ENCODE data around the gene ZNF136. TPM values are rescaled to one million over a fixed set of nuclear protein-coding genes. Genes with fewer than 3 reads are reported as not detected.

The ZNF136 gene
- total and polyA plus RNA-seq, 9 of the 15 experiments (the other 6 are each of a cell fraction or from before 2014, with no cell fraction given) = 1.0 to 5.3 (median 3.1) TPM

DNA sequence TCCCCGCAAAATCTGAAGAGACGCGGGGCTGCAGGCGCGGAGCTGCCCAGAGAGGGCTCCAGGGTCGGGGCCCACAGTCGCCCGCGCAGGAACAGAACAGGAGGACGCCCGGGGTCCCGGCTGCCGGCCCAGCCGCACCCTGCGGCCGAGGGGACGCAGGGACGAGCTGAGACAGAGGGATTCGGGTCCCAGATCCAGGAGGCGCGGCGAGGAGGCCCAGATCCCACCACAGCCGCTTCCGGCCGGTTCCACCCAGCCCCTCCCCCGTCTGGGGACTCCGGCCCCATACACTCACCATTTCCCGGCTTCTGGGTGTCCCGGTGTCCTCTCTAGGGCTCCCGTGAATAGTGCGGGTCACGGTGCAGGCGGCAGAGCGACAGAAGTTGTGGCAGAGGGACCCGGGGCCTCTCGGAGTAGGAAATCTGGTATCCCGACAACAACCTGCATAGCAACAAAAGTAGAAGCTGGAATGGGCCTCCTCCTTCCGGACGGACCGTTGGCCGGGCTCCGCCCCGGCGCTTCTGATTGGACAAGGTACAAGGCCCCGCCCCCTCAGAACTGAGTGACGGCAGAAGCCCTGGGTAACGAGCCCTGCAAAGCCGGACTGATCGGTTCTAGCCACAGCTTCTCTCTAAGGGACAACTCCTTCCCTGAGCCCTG is 22.9 kb upstream of the ZNF136 start, which contains the start of gene ZNF20 (continued):
- TF ChIP-seq, protein P1, sequence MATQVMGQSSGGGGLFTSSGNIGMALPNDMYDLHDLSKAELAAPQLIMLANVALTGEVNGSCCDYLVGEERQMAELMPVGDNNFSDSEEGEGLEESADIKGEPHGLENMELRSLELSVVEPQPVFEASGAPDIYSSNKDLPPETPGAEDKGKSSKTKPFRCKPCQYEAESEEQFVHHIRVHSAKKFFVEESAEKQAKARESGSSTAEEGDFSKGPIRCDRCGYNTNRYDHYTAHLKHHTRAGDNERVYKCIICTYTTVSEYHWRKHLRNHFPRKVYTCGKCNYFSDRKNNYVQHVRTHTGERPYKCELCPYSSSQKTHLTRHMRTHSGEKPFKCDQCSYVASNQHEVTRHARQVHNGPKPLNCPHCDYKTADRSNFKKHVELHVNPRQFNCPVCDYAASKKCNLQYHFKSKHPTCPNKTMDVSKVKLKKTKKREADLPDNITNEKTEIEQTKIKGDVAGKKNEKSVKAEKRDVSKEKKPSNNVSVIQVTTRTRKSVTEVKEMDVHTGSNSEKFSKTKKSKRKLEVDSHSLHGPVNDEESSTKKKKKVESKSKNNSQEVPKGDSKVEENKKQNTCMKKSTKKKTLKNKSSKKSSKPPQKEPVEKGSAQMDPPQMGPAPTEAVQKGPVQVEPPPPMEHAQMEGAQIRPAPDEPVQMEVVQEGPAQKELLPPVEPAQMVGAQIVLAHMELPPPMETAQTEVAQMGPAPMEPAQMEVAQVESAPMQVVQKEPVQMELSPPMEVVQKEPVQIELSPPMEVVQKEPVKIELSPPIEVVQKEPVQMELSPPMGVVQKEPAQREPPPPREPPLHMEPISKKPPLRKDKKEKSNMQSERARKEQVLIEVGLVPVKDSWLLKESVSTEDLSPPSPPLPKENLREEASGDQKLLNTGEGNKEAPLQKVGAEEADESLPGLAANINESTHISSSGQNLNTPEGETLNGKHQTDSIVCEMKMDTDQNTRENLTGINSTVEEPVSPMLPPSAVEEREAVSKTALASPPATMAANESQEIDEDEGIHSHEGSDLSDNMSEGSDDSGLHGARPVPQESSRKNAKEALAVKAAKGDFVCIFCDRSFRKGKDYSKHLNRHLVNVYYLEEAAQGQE (IDR thresholded peaks at IDR 0.05; ENCODE audit: borderline replicate concordance) = peak; percentile 87
- TF ChIP-seq, protein P1 (CRISPR knock-in tag; IDR thresholded peaks at IDR 0.05; ENCODE audit: low read depth) = no peak
- TF ChIP-seq ZNF431 (CRISPR knock-in tag; IDR thresholded peaks at IDR 0.05) (no peak), USF2 (CRISPR knock-in tag; IDR thresholded peaks at IDR 0.05) (no peak), ERF (CRISPR knock-in tag; IDR thresholded peaks at IDR 0.05) (0 out of 2 replicates have a peak, but pooled peaks have one; percentile 51), MAFF (IDR thresholded peaks at IDR 0.05; ENCODE audit: low read length) (no peak), ZNF280A (IDR thresholded peaks at IDR 0.05; ENCODE audit: low read depth, partially characterized antibody) (no peak), ZNF79 (CRISPR knock-in tag; IDR thresholded peaks at IDR 0.05; ENCODE audit: low read depth) (no peak), LARP7 (IDR thresholded peaks at IDR 0.05) (no peak), RUNX1 (IDR thresholded peaks at IDR 0.05; ENCODE audit: low read depth) (no peak), ATF1 (CRISPR knock-in tag; IDR thresholded peaks at IDR 0.05) (no peak), ATF1 (tag; IDR thresholded peaks at IDR 0.05) (no peak), STAT5A (IDR thresholded peaks at IDR 0.05; ENCODE audit: borderline replicate concordance, low read length) (no peak), SP2 (IDR thresholded peaks at IDR 0.05; ENCODE audit: extremely low read depth, low read depth, low read length, poor library complexity, severe bottlenecking) (no peak)
- TF ChIP-seq, protein P2, sequence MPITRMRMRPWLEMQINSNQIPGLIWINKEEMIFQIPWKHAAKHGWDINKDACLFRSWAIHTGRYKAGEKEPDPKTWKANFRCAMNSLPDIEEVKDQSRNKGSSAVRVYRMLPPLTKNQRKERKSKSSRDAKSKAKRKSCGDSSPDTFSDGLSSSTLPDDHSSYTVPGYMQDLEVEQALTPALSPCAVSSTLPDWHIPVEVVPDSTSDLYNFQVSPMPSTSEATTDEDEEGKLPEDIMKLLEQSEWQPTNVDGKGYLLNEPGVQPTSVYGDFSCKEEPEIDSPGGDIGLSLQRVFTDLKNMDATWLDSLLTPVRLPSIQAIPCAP (CRISPR knock-in tag; IDR thresholded peaks at IDR 0.05; ENCODE audit: borderline replicate concordance) = no peak

Data from K562 (cell line).